Small intestine (tissue), 7 donors: ENCODE results near the gene NR6A1. TPM values are rescaled to one million over a fixed set of nuclear protein-coding genes. Genes with fewer than 3 reads are reported as not detected.

ENCODE experiments used
- DNase-seq, 2 donors: peaks; one replicate each; pipeline versions ENCODE4 v3.0.0 to v3.0.0-alpha.2; 2013
- FAIRE-seq: peaks from 2 replicates; lab custom pipeline; 2012; peaks lifted over from hg19 to GRCh38; lab: Jason Lieb, UNC
- H3K27ac ChIP-seq, 3 donors: one replicate each; pipeline ENCODE4 v1.5.1; 2013; ENCODE audit warnings: low read length in 2 of 3, mild to moderate bottlenecking in 2 of 3, control low read depth in 1 of 3, inconsistent platforms in 1 of 3, low read depth in 1 of 3, moderate library complexity in 1 of 3
- H3K27me3 ChIP-seq, 3 donors: one replicate each; pipeline ENCODE4 v1.6.1; 2013; ENCODE audit warnings: low read length in 3 of 3, inconsistent platforms in 1 of 3; ENCODE audit not compliant: control insufficient read depth in 3 of 3, insufficient read depth in 3 of 3
- H3K36me3 ChIP-seq, 3 donors: one replicate each; pipeline ENCODE4 v1.6.1; 2013; ENCODE audit warnings: low read length in 3 of 3, inconsistent platforms in 1 of 3, low read depth in 1 of 3, mild to moderate bottlenecking in 1 of 3, moderate library complexity in 1 of 3; ENCODE audit not compliant: control insufficient read depth in 3 of 3, insufficient read depth in 2 of 3
- H3K4me1 ChIP-seq, 3 donors: one replicate each; pipeline ENCODE4 v1.6.1; 2013; ENCODE audit warnings: low read length in 2 of 3, inconsistent platforms in 1 of 3, low read depth in 1 of 3, mild to moderate bottlenecking in 1 of 3, moderate library complexity in 1 of 3; ENCODE audit not compliant: control insufficient read depth in 3 of 3, insufficient read depth in 2 of 3
- H3K4me3 ChIP-seq, 3 donors: one replicate each; pipeline ENCODE4 v1.5.1; 2013; ENCODE audit warnings: low read length in 3 of 3, control low read depth in 1 of 3, inconsistent platforms in 1 of 3, low read depth in 1 of 3, mild to moderate bottlenecking in 1 of 3, moderate library complexity in 1 of 3
- H3K9me3 ChIP-seq, 2 donors: one replicate each; pipeline ENCODE4 v1.6.1; 2013; ENCODE audit warnings: low read depth in 1 of 2, low read length in 1 of 2; ENCODE audit not compliant: control insufficient read depth in 2 of 2, insufficient read depth in 1 of 2
- WGBS, 3 donors: extraction: QIAGEN DNeasy Blood & Tissue Kit; methylation state at CpG; one replicate each; pipeline ENCODE4 v1.1.7; 2013; 5-methylcytosine and 5-hydroxymethylcytosine counted together
- polyA plus RNA-seq, 4 donors: library from polyadenylated mRNA; stranded (reverse) in 3 of 4; unstranded in 1 of 4; fragments of 200-250 nt in 3 of 4; fragments of 120-200 nt in 1 of 4; gene quantifications; one replicate each; pipeline versions ENCODE4 v1.2.1 to v1.2.3, GENCODE V29; 2013
- donor health status: healthy with polysubstance abuse.
- donor health status: control.
- donor health status: control.
- donor health status: Bipolar disorder and iron deficiency.
- donor health status: healthy.

Gene NR6A1
- polyA plus RNA-seq, 4 donors, result 2.3 to 6.0 (median 4.0) TPM

DNA sequence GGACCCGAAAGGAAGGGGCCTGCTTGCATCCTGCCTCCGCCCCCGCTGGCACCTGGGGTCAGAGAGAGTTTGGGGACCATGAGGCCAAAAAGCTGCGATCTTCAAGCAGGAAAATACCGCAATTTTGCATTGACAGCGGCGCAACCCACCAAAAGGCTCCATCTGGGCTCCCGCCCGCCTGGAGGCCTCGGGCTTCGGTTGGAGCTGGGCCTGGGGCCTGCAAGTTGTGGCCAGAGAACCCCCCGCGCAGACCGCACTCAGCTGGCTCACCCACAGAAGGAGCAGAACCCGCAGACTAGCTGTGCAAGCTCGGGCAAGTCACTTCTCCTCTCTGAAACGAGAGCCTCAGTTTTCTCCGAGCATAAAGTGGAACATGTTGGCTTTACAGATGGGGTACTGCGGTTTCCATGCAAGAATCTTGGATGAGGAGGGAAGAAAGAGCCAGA, 265.2 kb downstream of the NR6A1 start:
- WGBS, 3 donors, result 80 to 87% (median 84%) methylated on average over 19 of the region's 19 CpGs
- no peaks in the 10 kb centered on the region for H3K9me3 ChIP-seq
- no peak overlapping the region for H3K4me3 ChIP-seq
- no peak overlapping the region for H3K27ac ChIP-seq
- no peak for DNase-seq
- peaks cover 0 to 5% (median 0%) of the 10 kb centered on the region in 3 donors for H3K4me1 ChIP-seq
- FAIRE-seq, result no peak
- peaks cover 10 to 62% (median 36%) of the 10 kb centered on the region in 3 donors for H3K27me3 ChIP-seq
- no peaks in the 10 kb centered on the region for H3K36me3 ChIP-seq

GRCh38 chr9:124505006-124505900, 265.9 kb downstream of the NR6A1 start:
- 28 to 38% (median 33%) methylated on average over 58 to 69 of the region's 69 CpGs for WGBS, 3 donors
- H3K9me3 ChIP-seq, result no peaks in the 10 kb centered on the region
- peaks cover 10 to 67% (median 36%) of the 10 kb centered on the region in 3 donors for H3K27me3 ChIP-seq
- DNase-seq, result peak in 1 of 2 donors; percentile 24
- H3K4me1 ChIP-seq, result peaks cover 0 to 5% (median 0%) of the 10 kb centered on the region in 3 donors
- peak overlapping the region in 1 of 3 donors; percentile 32 for H3K4me3 ChIP-seq
- FAIRE-seq, result no peak
- no peak overlapping the region for H3K27ac ChIP-seq
- H3K36me3 ChIP-seq, result no peaks in the 10 kb centered on the region

DNA sequence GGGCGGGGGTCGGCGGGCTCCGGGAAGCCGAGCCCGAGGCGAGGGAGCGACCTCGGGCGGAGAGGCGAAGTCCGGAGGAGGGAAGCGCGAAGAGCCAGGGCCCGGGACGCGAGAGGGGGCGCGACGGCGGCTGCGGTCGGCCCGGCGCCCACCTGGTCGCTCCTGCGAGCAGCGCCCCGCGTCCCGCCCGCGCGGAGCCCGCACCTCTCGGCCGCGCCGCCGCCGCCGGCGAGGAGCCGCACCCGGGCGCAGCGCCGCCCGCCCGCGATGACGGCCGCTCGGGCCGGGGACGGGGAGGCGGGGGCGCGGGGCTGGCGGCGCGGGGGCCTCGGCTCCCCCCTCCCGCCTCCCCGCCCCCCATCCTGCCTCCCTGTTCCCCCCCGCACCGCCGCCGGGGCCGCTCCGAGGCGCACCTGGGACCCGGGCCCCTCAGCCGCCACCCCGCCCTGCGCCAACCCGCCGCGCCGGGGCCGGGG, 266.5 kb downstream of the NR6A1 start:
- DNase-seq, result no peak
- Histone ChIP-seq H3K4me3 (peak overlapping the region in 1 of 3 donors; percentile 32), H3K4me1 (peaks cover 0 to 5% (median 0%) of the 10 kb centered on the region in 3 donors), H3K36me3 (no peaks in the 10 kb centered on the region), H3K9me3 (no peaks in the 10 kb centered on the region), H3K27ac (no peak overlapping the region), H3K27me3 (peaks cover 10 to 72% (median 36%) of the 10 kb centered on the region in 3 donors)
- 1% methylated on average over 38 to 81 of the region's 81 CpGs; no CpG with 5 or more reads in 1 of the 3 donors for WGBS, 3 donors
- FAIRE-seq, result no peak

GRCh38 chr9:124503713-124504529, 267.2 kb downstream of the NR6A1 start:
- no peak overlapping the region for H3K27ac ChIP-seq
- no peaks in the 10 kb centered on the region for H3K36me3 ChIP-seq
- DNase-seq, result peak in 1 of 2 donors; percentile 32
- FAIRE-seq, result no peak
- H3K27me3 ChIP-seq, result peaks cover 10 to 74% (median 36%) of the 10 kb centered on the region in 3 donors
- no peaks in the 10 kb centered on the region for H3K9me3 ChIP-seq
- H3K4me1 ChIP-seq, result peaks cover 0 to 5% (median 0%) of the 10 kb centered on the region in 3 donors
- peak overlapping the region in 1 of 3 donors; percentile 32 for H3K4me3 ChIP-seq
- 3 to 4% (median 3%) methylated on average over 67 to 76 of the region's 76 CpGs for WGBS, 3 donors

DNA sequence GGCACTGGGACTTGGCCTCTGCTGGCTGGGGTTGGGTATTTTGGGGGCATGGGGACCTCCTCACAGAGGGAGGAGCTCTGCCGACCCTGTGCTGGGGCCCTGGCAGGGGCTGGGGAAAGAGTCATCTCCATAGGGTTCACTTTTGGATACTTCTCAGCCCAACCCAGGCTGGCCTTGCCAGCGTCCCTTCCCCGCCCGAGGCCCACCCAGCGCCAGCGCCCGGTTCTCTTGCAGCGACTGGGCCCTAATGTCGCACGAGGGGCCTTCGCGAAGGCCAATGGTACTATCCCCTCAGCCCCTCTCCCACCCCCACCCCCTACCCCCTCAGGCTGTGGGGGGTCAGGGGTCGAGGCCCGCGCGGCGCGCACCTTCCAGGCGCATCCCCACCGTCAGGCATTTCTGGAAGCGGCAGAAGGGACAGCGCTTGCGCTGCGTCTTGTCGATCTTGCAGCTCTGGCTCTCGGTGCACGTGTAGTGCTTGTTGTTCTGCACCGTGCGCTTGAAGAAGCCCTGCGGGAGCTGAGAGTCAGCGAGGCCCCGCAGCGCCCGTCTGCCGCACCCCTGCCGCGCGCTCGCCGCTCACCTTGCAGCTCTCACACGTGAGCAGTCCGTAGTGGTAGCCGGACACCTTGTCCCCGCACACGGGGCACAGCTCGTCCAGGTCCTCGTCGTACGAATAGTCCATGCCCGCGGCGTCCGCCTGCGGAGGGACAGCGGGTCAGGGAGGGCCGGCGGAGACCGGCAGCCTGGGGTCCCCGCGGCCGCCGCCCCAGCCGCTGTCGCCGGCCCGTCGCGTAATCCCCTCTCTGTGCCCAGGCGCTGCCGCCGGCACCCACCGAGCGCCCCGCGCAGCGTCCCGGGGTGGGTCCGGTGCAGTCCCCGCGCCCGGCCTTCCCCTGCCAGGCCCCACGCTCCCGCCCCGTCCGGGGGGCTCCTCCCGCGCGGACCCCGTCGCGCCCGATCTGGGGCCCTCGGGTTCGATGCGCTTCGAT, 268.1 kb downstream of the NR6A1 start:
- no peaks in the 10 kb centered on the region for H3K36me3 ChIP-seq
- DNase-seq (peak in 1 of 2 donors; percentile 38), FAIRE-seq (no peak)
- peaks cover 0 to 5% (median 0%) of the 10 kb centered on the region in 3 donors for H3K4me1 ChIP-seq
- H3K27me3 ChIP-seq, result peaks cover 10 to 77% (median 36%) of the 10 kb centered on the region in 3 donors
- H3K27ac ChIP-seq, result no peak overlapping the region
- H3K9me3 ChIP-seq, result no peaks in the 10 kb centered on the region
- WGBS, 3 donors, result 11 to 18% (median 12%) methylated on average over 88 to 96 of the region's 96 CpGs
- no peak overlapping the region for H3K4me3 ChIP-seq

GRCh38 chr9:124501771-124502320, 269.3 kb downstream of the NR6A1 start:
- peaks cover 10 to 74% (median 36%) of the 10 kb centered on the region in 3 donors for H3K27me3 ChIP-seq
- FAIRE-seq, result no peak
- H3K27ac ChIP-seq, result no peak overlapping the region
- H3K4me3 ChIP-seq, result no peak overlapping the region
- WGBS, 3 donors, result 62 to 70% (median 66%) methylated on average over 10 to 11 of the region's 11 CpGs
- DNase-seq, result no peak
- H3K36me3 ChIP-seq, result no peaks in the 10 kb centered on the region
- peaks cover 0 to 5% (median 0%) of the 10 kb centered on the region in 3 donors for H3K4me1 ChIP-seq
- H3K9me3 ChIP-seq, result no peaks in the 10 kb centered on the region

- H3K27ac ChIP-seq, result no peak overlapping the region
- H3K36me3 ChIP-seq, result no peaks in the 10 kb centered on the region
- no peaks in the 10 kb centered on the region for H3K9me3 ChIP-seq
- H3K4me3 ChIP-seq, result no peak overlapping the region
- H3K27me3 ChIP-seq, result peaks cover 10 to 73% (median 34%) of the 10 kb centered on the region in 3 donors
- peaks cover 0 to 5% (median 0%) of the 10 kb centered on the region in 3 donors for H3K4me1 ChIP-seq
- WGBS, 3 donors, result 46 to 62% (median 60%) methylated on average over 12 of the region's 12 CpGs
- DNase-seq (no peak), FAIRE-seq (no peak)
Observed at GRCh38 chr9:124500796-124501611, 270.1 kb downstream of the NR6A1 start.
